Mesendoderm (in vitro differentiated cells): Measurements from ENCODE around the gene SPART.

Source experiments
- DNase-seq: peaks from one replicate; pipeline ENCODE4 v3.0.0; 2013
- H2AK5ac ChIP-seq: 2 replicates; pipeline ENCODE4 v1.6.1; 2013; ENCODE audit warnings: low read length, inconsistent platforms
- H2BK120ac ChIP-seq: 2 replicates; pipeline ENCODE4 v1.6.1; 2013; ENCODE audit warnings: low read depth, mild to moderate bottlenecking, low read length, moderate library complexity, mixed read lengths
- H2BK15ac ChIP-seq: replicated peaks from 2 replicates; pipeline ENCODE4 v1.6.1; 2013; ENCODE audit warnings: low read depth, mild to moderate bottlenecking, moderate library complexity
- H2BK5ac ChIP-seq: 2 replicates; pipeline ENCODE4 v1.6.1; 2013; ENCODE audit warnings: low read length, inconsistent platforms
- H3K18ac ChIP-seq: 2 replicates; pipeline ENCODE4 v1.6.1; 2013; ENCODE audit warnings: mild to moderate bottlenecking, low read length, mixed read lengths
- H3K23ac ChIP-seq: one replicate; pipeline ENCODE4 v1.6.1; 2013; ENCODE audit warnings: low read length
- H3K27ac ChIP-seq: 2 replicates; pipeline ENCODE4 v1.5.1; 2013; ENCODE audit warnings: low read depth, mild to moderate bottlenecking, inconsistent platforms, low read length, moderate library complexity
- H3K27me3 ChIP-seq: 2 replicates; pipeline ENCODE4 v1.6.1; 2013; ENCODE audit warnings: low read length, control low read depth, mild to moderate bottlenecking, inconsistent platforms; ENCODE audit not compliant: insufficient read depth, poor library complexity
- H3K36me3 ChIP-seq: 2 replicates; pipeline ENCODE4 v1.6.1; 2013; ENCODE audit warnings: low read length, inconsistent platforms; ENCODE audit not compliant: control insufficient read depth, insufficient read depth
- H3K4ac ChIP-seq: one replicate; pipeline ENCODE4 v1.6.1; 2013; ENCODE audit warnings: low read depth, mild to moderate bottlenecking, low read length, moderate library complexity
- H3K4me1 ChIP-seq: 2 replicates; pipeline ENCODE4 v1.6.1; 2013; ENCODE audit warnings: low read depth, low read length, inconsistent platforms; ENCODE audit not compliant: control insufficient read depth
- H3K4me2 ChIP-seq: 2 replicates; pipeline ENCODE4 v1.6.1; 2013; ENCODE audit warnings: low read length
- H3K4me3 ChIP-seq: 2 replicates; pipeline ENCODE4 v1.5.1; 2013; ENCODE audit warnings: mild to moderate bottlenecking, low read length
- H3K56ac ChIP-seq: one replicate; pipeline ENCODE4 v1.6.1; 2013; ENCODE audit warnings: low read length
- H3K79me1 ChIP-seq: 2 replicates; pipeline ENCODE4 v1.6.1; 2013; ENCODE audit warnings: low read length, inconsistent platforms
- H3K79me2 ChIP-seq: 2 replicates; pipeline ENCODE4 v1.6.1; 2013; ENCODE audit warnings: mild to moderate bottlenecking, low read length; ENCODE audit not compliant: control insufficient read depth, insufficient read depth
- H3K9ac ChIP-seq: 2 replicates; pipeline ENCODE4 v1.6.1; 2013; ENCODE audit warnings: low read length, inconsistent platforms
- H4K5ac ChIP-seq: one replicate; pipeline ENCODE4 v1.6.1; 2013; ENCODE audit warnings: low read length
- H4K8ac ChIP-seq: one replicate; pipeline ENCODE4 v1.6.1; 2013; ENCODE audit warnings: low read depth, mild to moderate bottlenecking, control low read depth, low read length, moderate library complexity
- WGBS: extraction: QIAGEN DNeasy Blood & Tissue Kit; methylation state at CpG from one replicate; pipeline ENCODE4 v1.1.7; 2013; ENCODE audit warnings: low lambda C conversion rate, missing lambda C conversion rate; ENCODE audit not compliant: insufficient coverage; ENCODE audit errors: extremely low coverage; 5-methylcytosine and 5-hydroxymethylcytosine counted together

SPART gene

GRCh38 chr13:36357231-36357630, 11.0 kb upstream of the SPART start:
- no peak overlapping the region for H3K4ac ChIP-seq
- H3K4me3 ChIP-seq = no peak overlapping the region
- H3K56ac ChIP-seq = no peak overlapping the region
- no peak overlapping the region for H2BK120ac ChIP-seq
- H3K79me2 ChIP-seq = no peaks in the 10 kb centered on the region
- H3K36me3 ChIP-seq = no peaks in the 10 kb centered on the region
- WGBS = no CpG with 5 or more reads among the region's 4 CpGs
- H3K27ac ChIP-seq = no peak overlapping the region
- H4K5ac ChIP-seq = no peak overlapping the region
- no peaks in the 10 kb centered on the region for H3K27me3 ChIP-seq
- no peak overlapping the region for H3K18ac ChIP-seq
- H2BK15ac ChIP-seq = no peak overlapping the region
- no peak overlapping the region for H2AK5ac ChIP-seq
- H2BK5ac ChIP-seq = no peak overlapping the region
- H3K4me1 ChIP-seq = no peaks in the 10 kb centered on the region
- no peak overlapping the region for H3K9ac ChIP-seq
- H3K23ac ChIP-seq = no peak overlapping the region
- H3K79me1 ChIP-seq = no peaks in the 10 kb centered on the region
- DNase-seq = no peak
- no peak overlapping the region for H4K8ac ChIP-seq
- H3K4me2 ChIP-seq = no peak overlapping the region

GRCh38 chr13:36356058-36356457, 9.9 kb upstream of the SPART start:
- H3K23ac ChIP-seq = no peak overlapping the region
- no peaks in the 10 kb centered on the region for H3K27me3 ChIP-seq
- no peak overlapping the region for H3K56ac ChIP-seq
- no peak overlapping the region for H2BK15ac ChIP-seq
- no peak overlapping the region for H2BK5ac ChIP-seq
- H3K4me2 ChIP-seq = no peak overlapping the region
- no CpG with 5 or more reads among the region's 7 CpGs for WGBS
- no peak for DNase-seq
- H4K5ac ChIP-seq = no peak overlapping the region
- no peaks in the 10 kb centered on the region for H3K36me3 ChIP-seq
- no peak overlapping the region for H3K9ac ChIP-seq
- H3K27ac ChIP-seq = no peak overlapping the region
- H2AK5ac ChIP-seq = no peak overlapping the region
- H3K79me2 ChIP-seq = no peaks in the 10 kb centered on the region
- H3K79me1 ChIP-seq = no peaks in the 10 kb centered on the region
- H2BK120ac ChIP-seq = no peak overlapping the region
- H4K8ac ChIP-seq = no peak overlapping the region
- H3K4me1 ChIP-seq = no peaks in the 10 kb centered on the region
- H3K4ac ChIP-seq = no peak overlapping the region
- H3K18ac ChIP-seq = no peak overlapping the region
- H3K4me3 ChIP-seq = no peak overlapping the region

- Histone ChIP-seq H2BK5ac (no peak overlapping the region), H3K9ac (no peak overlapping the region), H4K8ac (no peak overlapping the region), H3K79me1 (no peaks in the 10 kb centered on the region), H3K4me3 (no peak overlapping the region), H3K36me3 (no peaks in the 10 kb centered on the region), H4K5ac (no peak overlapping the region), H3K18ac (no peak overlapping the region), H2BK15ac (no peak overlapping the region), H3K56ac (no peak overlapping the region), H3K27ac (no peak overlapping the region), H3K4ac (no peak overlapping the region), H3K27me3 (no peaks in the 10 kb centered on the region), H3K4me2 (no peak overlapping the region), H2AK5ac (no peak overlapping the region), H3K79me2 (no peaks in the 10 kb centered on the region), H3K4me1 (no peaks in the 10 kb centered on the region), H2BK120ac (no peak overlapping the region), H3K23ac (no peak overlapping the region)
- no CpG with 5 or more reads among the region's 2 CpGs for WGBS
- DNase-seq = no peak
These were observed 9.4 kb upstream of the SPART start for GRCh38 chr13:36355632-36356031.

- H2BK5ac ChIP-seq = no peak overlapping the region
- no peak overlapping the region for H3K23ac ChIP-seq
- H4K5ac ChIP-seq = no peak overlapping the region
- H3K56ac ChIP-seq = no peak overlapping the region
- H3K4me2 ChIP-seq = no peak overlapping the region
- no peaks in the 10 kb centered on the region for H3K79me2 ChIP-seq
- no peak overlapping the region for H3K18ac ChIP-seq
- H4K8ac ChIP-seq = no peak overlapping the region
- no peaks in the 10 kb centered on the region for H3K36me3 ChIP-seq
- no peak overlapping the region for H2AK5ac ChIP-seq
- H2BK120ac ChIP-seq = no peak overlapping the region
- H2BK15ac ChIP-seq = no peak overlapping the region
- H3K4me1 ChIP-seq = no peaks in the 10 kb centered on the region
- no peak overlapping the region for H3K27ac ChIP-seq
- H3K4ac ChIP-seq = no peak overlapping the region
- H3K27me3 ChIP-seq = no peaks in the 10 kb centered on the region
- no CpG with 5 or more reads among the region's 1 CpG for WGBS
- no peak for DNase-seq
- no peaks in the 10 kb centered on the region for H3K79me1 ChIP-seq
- no peak overlapping the region for H3K9ac ChIP-seq
- no peak overlapping the region for H3K4me3 ChIP-seq
These were observed 8.8 kb upstream of the SPART start for GRCh38 chr13:36354842-36355623.

DNA sequence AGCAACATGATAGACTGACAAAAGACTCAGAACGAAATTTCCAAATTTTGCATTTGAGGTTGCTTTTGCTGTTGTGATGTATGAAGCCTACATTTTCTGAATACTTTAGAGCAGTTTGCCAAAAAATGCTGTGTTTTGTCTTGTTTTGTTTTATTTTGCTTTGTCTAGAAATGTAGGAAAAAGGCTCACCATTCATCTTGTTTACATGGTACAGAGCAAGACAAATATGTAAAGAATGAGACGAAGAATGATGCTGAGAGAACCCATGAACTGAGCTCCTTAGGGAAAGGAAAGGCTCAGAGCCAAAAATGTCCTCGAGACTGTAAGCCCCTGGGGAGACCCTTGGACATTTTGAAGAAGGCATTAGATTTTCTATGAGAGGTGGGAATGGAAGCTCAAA, 6.8 kb upstream of the SPART start:
- WGBS = no CpG with 5 or more reads among the region's 3 CpGs
- H3K4me2 ChIP-seq = no peak overlapping the region
- no peak overlapping the region for H3K4ac ChIP-seq
- H3K4me1 ChIP-seq = no peaks in the 10 kb centered on the region
- no peak overlapping the region for H4K5ac ChIP-seq
- no peak overlapping the region for H3K27ac ChIP-seq
- no peaks in the 10 kb centered on the region for H3K27me3 ChIP-seq
- H3K23ac ChIP-seq = no peak overlapping the region
- H4K8ac ChIP-seq = no peak overlapping the region
- H2AK5ac ChIP-seq = no peak overlapping the region
- no peak overlapping the region for H3K56ac ChIP-seq
- H2BK5ac ChIP-seq = no peak overlapping the region
- H3K18ac ChIP-seq = no peak overlapping the region
- no peak overlapping the region for H2BK120ac ChIP-seq
- no peaks in the 10 kb centered on the region for H3K79me2 ChIP-seq
- H3K79me1 ChIP-seq = no peaks in the 10 kb centered on the region
- H3K4me3 ChIP-seq = no peak overlapping the region
- H3K36me3 ChIP-seq = no peaks in the 10 kb centered on the region
- H3K9ac ChIP-seq = no peak overlapping the region
- DNase-seq = no peak
- H2BK15ac ChIP-seq = no peak overlapping the region

GRCh38 chr13:36352350-36352749, 6.2 kb upstream of the SPART start:
- no peak overlapping the region for H3K27ac ChIP-seq
- no peak overlapping the region for H3K4ac ChIP-seq
- DNase-seq = no peak
- no peaks in the 10 kb centered on the region for H3K27me3 ChIP-seq
- H3K4me3 ChIP-seq = no peak overlapping the region
- H2BK120ac ChIP-seq = no peak overlapping the region
- no peaks in the 10 kb centered on the region for H3K79me1 ChIP-seq
- no peak overlapping the region for H3K4me2 ChIP-seq
- no peak overlapping the region for H3K9ac ChIP-seq
- no peak overlapping the region for H2BK15ac ChIP-seq
- H4K8ac ChIP-seq = no peak overlapping the region
- H2AK5ac ChIP-seq = no peak overlapping the region
- H3K56ac ChIP-seq = no peak overlapping the region
- no peak overlapping the region for H3K18ac ChIP-seq
- no peaks in the 10 kb centered on the region for H3K4me1 ChIP-seq
- H3K36me3 ChIP-seq = no peaks in the 10 kb centered on the region
- no peak overlapping the region for H4K5ac ChIP-seq
- H3K23ac ChIP-seq = no peak overlapping the region
- no peak overlapping the region for H2BK5ac ChIP-seq
- H3K79me2 ChIP-seq = no peaks in the 10 kb centered on the region
